Ishikawa (cell line): Measurements from ENCODE around the gene SLC44A1.

Experiments
- CEBPB ChIP-seq: IDR thresholded peaks from 2 replicates; pipeline ENCODE4 v1.6.1; 2012
- CREB1 ChIP-seq: IDR thresholded peaks from 2 replicates; pipeline ENCODE4 v1.6.1; 2012; ENCODE audit warnings: low read depth
- EGR1 ChIP-seq: IDR thresholded peaks from 2 replicates; pipeline ENCODE4 v1.6.1; 2012
- EP300 ChIP-seq: IDR thresholded peaks from 2 replicates; pipeline ENCODE4 v1.6.1; 2012; ENCODE audit warnings: borderline replicate concordance
- FOXM1 ChIP-seq: IDR thresholded peaks from 2 replicates; pipeline ENCODE4 v1.6.1; 2012; ENCODE audit warnings: low read depth, borderline replicate concordance
- MAX ChIP-seq: IDR thresholded peaks from 2 replicates; pipeline ENCODE4 v1.6.1; 2012
- NFIC ChIP-seq: IDR thresholded peaks from 2 replicates; pipeline ENCODE4 v1.6.1; 2012
- RAD21 ChIP-seq: IDR thresholded peaks from 2 replicates; pipeline ENCODE4 v1.6.1; 2012; ENCODE audit warnings: low read depth
- REST ChIP-seq: IDR thresholded peaks from 2 replicates; pipeline ENCODE4 v1.6.1; 2012; ENCODE audit warnings: low read depth, mild to moderate bottlenecking
- TAF1 ChIP-seq: IDR thresholded peaks from 2 replicates; pipeline ENCODE4 v1.6.1; 2012; ENCODE audit warnings: low read depth, mild to moderate bottlenecking
- TCF12 ChIP-seq: IDR thresholded peaks from 2 replicates; pipeline ENCODE4 v1.6.1; 2012; ENCODE audit warnings: low read depth
- TEAD4 ChIP-seq: IDR thresholded peaks from 2 replicates; pipeline ENCODE4 v1.6.1; 2012
- USF1 ChIP-seq: IDR thresholded peaks from 2 replicates; pipeline ENCODE4 v1.6.1; 2012
- YY1 ChIP-seq: IDR thresholded peaks from 2 replicates; pipeline ENCODE4 v1.6.1; 2012; ENCODE audit warnings: low read depth
- ZBTB7A ChIP-seq: IDR thresholded peaks from 2 replicates; pipeline ENCODE4 v1.6.1; 2012; ENCODE audit warnings: low read depth

SLC44A1 gene

GRCh38 chr9:105390871-105391270 lies 146.4 kb downstream of the SLC44A1 start:
- TF ChIP-seq RAD21 (no peak), TAF1 (no peak), MAX (no peak), EP300 (no peak), REST (no peak), YY1 (no peak), FOXM1 (no peak)

- TF ChIP-seq FOXM1, result no peak
These were observed 146.8 kb downstream of the SLC44A1 start for GRCh38 chr9:105391288-105391687.

- TF ChIP-seq TAF1, result no peak
- TF ChIP-seq MAX, result no peak
These were observed 148.1 kb downstream of the SLC44A1 start for GRCh38 chr9:105392531-105392930.

GRCh38 chr9:105393576-105394344 lies 149.3 kb downstream of the SLC44A1 start:
- TF ChIP-seq CEBPB, result no peak
- TF ChIP-seq MAX, result no peak
- no peak for TF ChIP-seq EGR1
- TF ChIP-seq TCF12, result no peak
- no peak for TF ChIP-seq YY1

GRCh38 chr9:105396441-105396840 lies 152.0 kb downstream of the SLC44A1 start:
- TF ChIP-seq USF1, result no peak
- TF ChIP-seq RAD21, result no peak
- TF ChIP-seq FOXM1, result no peak
- no peak for TF ChIP-seq CEBPB
- TF ChIP-seq CREB1, result no peak

GRCh38 chr9:105396901-105397300 lies 152.4 kb downstream of the SLC44A1 start:
- TF ChIP-seq MAX (no peak), EGR1 (no peak), EP300 (no peak), YY1 (no peak), CEBPB (no peak), FOXM1 (no peak), RAD21 (no peak), REST (no peak), ZBTB7A (no peak), NFIC (no peak), USF1 (no peak), CREB1 (no peak), TAF1 (no peak), TEAD4 (no peak), TCF12 (no peak)

GRCh38 chr9:105399117-105399516 lies 154.7 kb downstream of the SLC44A1 start:
- TF ChIP-seq RAD21 (no peak), USF1 (no peak)
